Peyer's patch (tissue), 4 donors: ENCODE data around the gene NFAT5.

Experiments used
- CTCF ChIP-seq, 6 experiments: fragments of 450-650 bp in 4 of 6; fragments of 200-600 bp in 2 of 6; sonication (generic) in 1 of 6; IDR thresholded peaks; one replicate each; pipeline ENCODE4 v1.5.1; 2017 to 2019; ENCODE audit warnings: antibody characterized with exemption in 6 of 6, mild to moderate bottlenecking in 3 of 6, moderate library complexity in 1 of 6
- POLR2A ChIP-seq, 2 donors: fragments of 450-650 bp; IDR thresholded peaks; one replicate each; pipeline ENCODE4 v1.5.1; 2017; ENCODE audit warnings: antibody characterized with exemption in 2 of 2, mild to moderate bottlenecking in 2 of 2, moderate library complexity in 2 of 2

GRCh38 chr16:69522041-69522578 lies 43.7 kb upstream of the NFAT5 start:
- no peak for TF ChIP-seq CTCF (IDR thresholded peaks at IDR 0.05)
- no peak for TF ChIP-seq POLR2A (IDR thresholded peaks at IDR 0.05)
